Liver (tissue), 3 donors: ENCODE results near the gene CADM2.
"Not testable (repeated sequence)": the region's sequence is repeated elsewhere in the genome, so short reads cannot be mapped to it uniquely, and the experiment has no call there.

ENCODE experiments used
- TAF1 ChIP-seq: conservative IDR thresholded peaks from 2 replicates; pipeline ENCODE4 v1.6.1; 2016; ENCODE audit warnings: antibody characterized with exemption, mild to moderate bottlenecking
- YY1 ChIP-seq: IDR thresholded peaks from 2 replicates; pipeline ENCODE4 v1.6.1; 2016; ENCODE audit warnings: antibody characterized with exemption, mild to moderate bottlenecking
- ZBTB33 ChIP-seq: IDR thresholded peaks from 2 replicates; pipeline ENCODE4 v1.6.1; 2016; ENCODE audit warnings: antibody characterized with exemption
- TF ChIP-seq, protein P1 (sequence below): fragments of 150-350 bp; IDR thresholded peaks from 2 replicates; pipeline ENCODE4 v1.5.1; 2017; ENCODE audit warnings: improper control_type of control experiment, low read depth, low read length; ENCODE audit not compliant: missing input control
- TF ChIP-seq, protein P2 (sequence below): IDR thresholded peaks from 2 replicates; pipeline ENCODE4 v1.6.1; 2016; ENCODE audit warnings: antibody characterized with exemption
- donor health status: healthy.
- donor health status: healthy.

GRCh38 chr3:85133691-85134420 lies 175.1 kb downstream of the CADM2 start:
- TF ChIP-seq, protein P1, sequence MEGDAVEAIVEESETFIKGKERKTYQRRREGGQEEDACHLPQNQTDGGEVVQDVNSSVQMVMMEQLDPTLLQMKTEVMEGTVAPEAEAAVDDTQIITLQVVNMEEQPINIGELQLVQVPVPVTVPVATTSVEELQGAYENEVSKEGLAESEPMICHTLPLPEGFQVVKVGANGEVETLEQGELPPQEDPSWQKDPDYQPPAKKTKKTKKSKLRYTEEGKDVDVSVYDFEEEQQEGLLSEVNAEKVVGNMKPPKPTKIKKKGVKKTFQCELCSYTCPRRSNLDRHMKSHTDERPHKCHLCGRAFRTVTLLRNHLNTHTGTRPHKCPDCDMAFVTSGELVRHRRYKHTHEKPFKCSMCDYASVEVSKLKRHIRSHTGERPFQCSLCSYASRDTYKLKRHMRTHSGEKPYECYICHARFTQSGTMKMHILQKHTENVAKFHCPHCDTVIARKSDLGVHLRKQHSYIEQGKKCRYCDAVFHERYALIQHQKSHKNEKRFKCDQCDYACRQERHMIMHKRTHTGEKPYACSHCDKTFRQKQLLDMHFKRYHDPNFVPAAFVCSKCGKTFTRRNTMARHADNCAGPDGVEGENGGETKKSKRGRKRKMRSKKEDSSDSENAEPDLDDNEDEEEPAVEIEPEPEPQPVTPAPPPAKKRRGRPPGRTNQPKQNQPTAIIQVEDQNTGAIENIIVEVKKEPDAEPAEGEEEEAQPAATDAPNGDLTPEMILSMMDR = not testable (repeated sequence)
- not testable (repeated sequence) for TF ChIP-seq TAF1, YY1, ZBTB33
- TF ChIP-seq, protein P2, sequence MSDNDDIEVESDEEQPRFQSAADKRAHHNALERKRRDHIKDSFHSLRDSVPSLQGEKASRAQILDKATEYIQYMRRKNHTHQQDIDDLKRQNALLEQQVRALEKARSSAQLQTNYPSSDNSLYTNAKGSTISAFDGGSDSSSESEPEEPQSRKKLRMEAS = not testable (repeated sequence)
